Measurements from ENCODE around the gene TES.

TES gene

DNA sequence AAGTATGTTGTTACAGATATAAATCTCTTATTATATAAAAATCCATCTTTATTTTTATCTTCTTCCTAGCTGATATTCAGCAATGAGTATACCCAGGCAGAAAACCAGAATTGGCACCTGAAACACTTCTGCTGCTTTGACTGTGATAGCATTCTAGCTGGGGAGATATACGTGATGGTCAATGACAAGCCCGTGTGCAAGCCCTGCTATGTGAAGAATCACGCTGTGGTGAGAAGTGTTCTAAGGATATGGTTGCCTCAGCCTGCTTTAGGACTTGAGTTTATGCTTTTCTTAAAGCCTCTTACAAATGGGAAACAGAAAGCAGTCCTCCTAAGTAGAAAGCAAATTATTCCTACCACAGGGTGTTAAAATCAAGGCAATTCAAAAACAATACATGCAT, 41.9 kb downstream of the TES start:
- DNase-seq, result no peak

- no peak for DNase-seq
These were observed 46.8 kb downstream of the TES start for GRCh38 chr7:116257156-116257555.

DNA sequence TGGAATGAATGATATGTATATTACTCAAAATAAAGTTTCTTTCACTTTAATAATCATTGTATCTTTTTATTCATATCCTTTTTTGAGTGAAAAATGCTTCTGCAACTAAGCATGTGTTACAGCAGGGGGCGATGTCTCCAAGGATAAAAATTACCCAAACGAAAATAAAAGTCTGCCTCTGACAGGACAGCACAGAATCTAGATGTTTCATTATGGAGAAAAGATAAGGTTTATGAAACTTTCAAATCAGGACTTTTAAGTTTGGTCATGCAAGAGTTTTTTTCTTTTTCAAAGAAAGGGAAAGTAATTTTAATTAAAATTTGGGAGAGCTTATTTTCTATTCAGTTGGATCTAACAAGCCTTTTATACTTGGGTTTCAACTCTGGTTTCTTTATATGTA, 48.4 kb downstream of the TES start:
- DNase-seq, result peak; percentile 30

GRCh38 chr7:116259156-116259870, 49.0 kb downstream of the TES start:
- DNase-seq, result no peak

DNA sequence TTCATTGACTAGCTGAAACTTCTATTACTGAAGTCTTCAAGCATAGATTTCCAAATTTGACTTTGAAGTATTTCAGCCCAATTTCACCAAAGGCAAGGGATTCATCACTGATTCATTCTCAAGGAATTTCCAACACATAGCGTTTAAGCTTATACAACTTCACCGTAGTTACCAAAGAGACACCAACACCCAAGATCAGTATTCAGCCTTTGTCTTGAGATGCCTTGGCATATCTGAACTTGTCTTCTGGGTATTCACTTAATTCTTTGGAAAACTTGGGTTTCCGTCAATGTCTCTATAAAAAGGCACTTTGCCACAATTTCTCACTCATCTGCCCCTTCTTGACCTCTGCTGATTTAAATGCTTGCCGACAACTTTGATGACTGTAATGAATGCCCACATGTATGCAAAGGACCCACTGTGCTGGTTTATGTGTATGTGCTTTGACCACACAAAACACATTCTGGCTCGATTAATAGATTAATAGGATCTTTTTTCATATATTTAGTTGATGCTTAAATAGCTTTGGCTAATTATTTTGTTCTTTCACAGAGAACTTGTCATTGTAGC, 49.6 kb downstream of the TES start:
- no peak for DNase-seq

DNA sequence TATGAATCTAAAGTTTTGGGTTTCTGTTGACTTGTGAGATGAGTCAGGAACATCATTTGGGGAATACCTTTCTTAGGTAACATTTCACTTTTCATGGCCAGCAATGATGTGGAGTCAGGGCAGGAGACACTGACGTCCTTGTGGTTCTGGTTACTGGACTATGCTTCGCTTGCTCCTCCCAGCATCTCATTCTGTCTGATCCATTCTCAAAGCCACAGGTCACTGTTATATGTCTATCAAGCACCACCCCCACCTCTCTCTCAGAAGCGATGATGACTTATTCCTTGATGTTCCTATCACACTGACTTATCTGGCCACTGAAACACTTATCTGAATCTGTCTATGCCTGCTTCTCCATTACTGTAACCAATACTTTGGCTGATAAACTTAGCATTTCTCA, 51.6 kb downstream of the TES start:
- no peak for DNase-seq

DNA sequence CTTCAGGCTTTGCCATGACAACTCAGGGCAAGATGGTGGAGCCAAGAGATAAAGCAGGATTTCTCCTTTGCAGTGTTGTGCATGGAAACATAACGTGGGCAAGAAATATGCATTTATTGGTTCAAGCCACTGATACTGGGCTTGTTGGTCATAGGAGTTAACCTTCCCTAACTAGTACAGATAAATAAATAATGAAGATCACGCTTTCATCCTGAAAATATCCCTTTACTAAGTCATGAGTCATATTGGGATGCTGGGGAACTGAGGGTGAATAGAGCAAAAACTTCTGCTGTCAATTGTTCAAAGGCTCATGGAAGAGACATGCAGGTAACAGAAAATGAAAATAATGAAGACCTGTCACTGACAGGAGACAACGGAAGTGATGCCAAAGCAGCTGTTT, 55.5 kb downstream of the TES start:
- no peak for DNase-seq

GRCh38 chr7:116269466-116269865, 59.1 kb downstream of the TES start:
- DNase-seq, result no peak

GRCh38 chr7:116271161-116271913, 61.0 kb downstream of the TES start:
- no peak for DNase-seq

- DNase-seq, result no peak
These were observed 61.9 kb downstream of the TES start for GRCh38 chr7:116271963-116272886.

DNA sequence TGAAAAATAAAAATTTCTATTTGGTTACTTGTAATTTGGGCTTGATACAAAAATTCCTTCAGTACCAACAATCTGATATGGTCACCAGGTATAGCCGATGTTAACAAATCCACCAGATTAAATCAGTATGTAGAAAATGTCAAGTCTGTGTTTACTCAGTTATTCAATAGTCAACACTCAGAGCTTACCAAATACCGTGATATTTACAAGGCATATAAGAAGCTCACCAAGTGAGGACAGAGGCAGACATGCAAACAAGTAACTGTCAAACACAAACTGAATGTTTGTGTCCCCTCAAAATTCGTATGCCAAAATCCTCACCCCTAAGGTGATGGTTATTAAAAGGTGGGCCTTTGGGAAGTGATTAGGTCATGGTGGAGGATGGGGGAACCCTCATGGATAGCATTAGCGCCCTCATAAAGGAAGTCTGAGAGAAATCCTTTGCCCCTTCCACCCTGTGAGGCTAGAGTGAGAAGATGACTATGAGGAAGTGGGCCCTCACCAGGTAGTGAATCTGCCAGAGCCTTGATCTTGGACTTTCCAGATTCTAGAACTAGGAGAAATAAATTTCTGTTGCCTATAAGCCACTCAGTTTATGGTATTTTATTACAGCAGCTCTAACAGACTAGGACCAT, 63.1 kb downstream of the TES start:
- DNase-seq, result no peak

DNA sequence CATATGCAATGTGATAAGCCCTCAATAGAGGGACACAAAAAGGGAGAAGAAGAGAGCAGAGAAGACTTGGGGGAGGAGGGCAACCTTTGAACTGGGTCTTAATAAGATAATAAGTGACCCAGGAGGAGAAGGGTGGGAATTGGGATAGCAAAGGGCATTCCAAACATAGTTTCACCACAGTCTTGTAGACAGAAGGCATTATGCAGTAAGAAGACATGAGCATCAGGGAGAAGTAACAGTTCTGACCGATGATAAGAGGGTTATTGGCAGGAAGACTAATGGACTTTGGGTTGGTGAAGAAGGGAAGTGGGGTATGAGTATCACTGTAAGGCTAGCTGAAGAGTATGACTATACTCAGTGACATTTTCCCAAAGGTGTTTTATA, 63.6 kb downstream of the TES start:
- no peak for DNase-seq

DNA sequence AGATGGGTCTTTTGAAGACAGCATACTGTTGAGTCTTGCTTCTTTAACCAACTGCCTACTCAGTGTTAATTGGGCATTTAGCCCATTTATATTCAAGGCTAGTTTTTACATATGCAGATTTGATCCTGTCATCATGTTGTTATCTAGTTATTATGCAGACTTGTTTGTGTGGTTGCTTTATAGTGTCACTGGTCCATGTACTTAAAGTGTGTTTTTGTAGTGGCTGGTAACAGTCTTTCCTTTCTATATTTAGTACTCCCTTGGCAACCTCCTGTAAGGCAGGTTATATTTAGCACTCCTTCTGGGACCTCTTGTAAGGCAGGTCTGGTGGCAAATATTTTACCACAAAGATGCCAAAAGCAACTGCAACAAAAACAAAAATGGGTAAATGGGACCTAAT, 66.7 kb downstream of the TES start:
- DNase-seq, result no peak

GRCh38 chr7:116279217-116279616, 68.9 kb downstream of the TES start:
- no peak for DNase-seq

DNA sequence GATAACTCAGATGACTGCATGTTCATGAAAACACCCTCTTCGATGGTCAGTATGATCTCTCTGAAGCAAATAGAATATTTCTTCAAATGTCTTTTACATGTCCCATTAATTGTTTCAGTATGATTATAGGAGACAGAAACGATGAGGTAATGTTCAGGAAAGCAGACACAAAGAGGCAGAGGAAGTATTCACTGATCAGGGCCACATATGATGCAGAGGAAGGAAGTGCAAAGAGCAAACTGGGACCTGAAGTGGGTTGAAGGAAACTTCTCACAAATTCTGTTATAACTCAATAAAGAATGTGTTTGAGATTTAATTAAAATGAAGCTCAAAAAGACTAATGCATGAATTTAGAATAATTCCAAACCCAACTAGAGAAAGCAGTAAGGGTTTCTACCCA, 70.5 kb downstream of the TES start:
- DNase-seq, result no peak

DNA sequence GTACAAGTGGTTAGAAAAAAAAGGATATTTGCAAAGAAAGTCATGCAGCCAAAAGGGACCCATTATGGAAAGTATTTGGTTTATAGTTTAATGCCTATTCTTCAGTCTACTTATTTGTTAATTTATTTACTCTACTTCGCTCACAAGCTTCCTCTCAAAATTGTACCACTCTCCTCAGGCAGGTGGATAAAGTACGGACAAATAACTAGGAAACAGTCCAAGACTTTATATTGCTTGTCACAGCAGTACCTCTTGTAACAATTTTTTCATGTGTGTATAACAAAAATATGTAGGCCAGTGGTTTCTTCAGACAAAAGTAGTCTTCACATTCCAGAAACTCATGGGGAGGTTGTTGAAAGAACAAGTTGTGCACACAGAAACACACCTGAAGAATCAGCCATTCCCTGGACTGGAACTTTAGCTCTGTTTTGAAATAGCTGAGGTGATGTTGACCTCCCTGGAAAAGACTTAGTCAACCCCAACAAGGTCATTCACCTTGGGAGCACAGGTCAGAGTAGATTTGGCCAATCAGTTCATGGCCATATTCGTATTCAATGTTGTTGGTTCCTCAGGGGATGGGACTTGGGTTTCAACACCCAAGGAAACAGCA, 73.4 kb downstream of the TES start:
- DNase-seq, result no peak

- DNase-seq, result no peak
These were observed 74.1 kb downstream of the TES start for GRCh38 chr7:116284390-116284789.

DNA sequence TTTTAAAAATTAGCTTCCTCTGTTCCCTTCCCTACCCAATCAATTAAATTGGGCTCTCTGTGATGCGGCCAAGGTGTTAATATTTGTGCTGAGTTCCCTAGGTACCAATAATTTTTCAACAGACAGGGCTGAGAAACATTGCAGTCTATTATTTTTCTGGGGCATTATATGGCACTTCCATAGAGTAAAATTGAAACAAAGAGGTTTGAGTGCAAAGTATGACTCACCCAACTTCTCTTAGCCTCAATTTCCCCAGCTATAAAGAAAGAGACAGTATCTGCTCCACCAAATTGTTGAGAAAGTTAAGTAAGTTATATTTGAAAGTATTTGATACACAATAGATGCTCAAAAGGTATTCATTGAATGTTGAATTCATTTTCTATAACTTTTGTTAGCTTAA, 74.9 kb downstream of the TES start:
- DNase-seq, result no peak

GRCh38 chr7:116290740-116291139, 80.4 kb downstream of the TES start:
- no peak for DNase-seq

- DNase-seq, result no peak
These were observed 81.6 kb downstream of the TES start for GRCh38 chr7:116291937-116292336.

DNA sequence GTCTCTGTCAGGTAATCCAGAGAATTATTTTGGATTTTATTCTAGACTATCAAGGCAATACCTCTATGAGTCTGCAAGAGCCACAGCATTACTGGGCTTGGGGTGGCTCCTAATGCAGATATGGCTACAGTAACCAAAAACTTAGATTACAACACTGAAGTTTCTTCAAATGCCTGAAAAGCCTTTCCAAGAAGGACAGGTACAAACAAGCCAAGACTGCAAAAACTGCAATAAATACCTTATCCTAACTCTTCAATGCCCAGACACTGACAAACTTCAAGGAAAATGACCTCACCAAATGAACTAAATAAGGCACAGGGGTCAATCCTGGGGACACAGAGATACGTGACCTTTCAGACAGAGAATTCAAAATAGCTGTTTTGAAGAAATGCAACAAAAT, 82.0 kb downstream of the TES start:
- DNase-seq, result no peak

GRCh38 chr7:116293139-116293538, 82.8 kb downstream of the TES start:
- no peak for DNase-seq

Data from activated CD4-positive, alpha-beta T cell treated with anti-CD3 and anti-CD28 coated beads for 48 hours (primary cell).